ENCODE measurements around the gene LGR4.

The LGR4 gene

DNA sequence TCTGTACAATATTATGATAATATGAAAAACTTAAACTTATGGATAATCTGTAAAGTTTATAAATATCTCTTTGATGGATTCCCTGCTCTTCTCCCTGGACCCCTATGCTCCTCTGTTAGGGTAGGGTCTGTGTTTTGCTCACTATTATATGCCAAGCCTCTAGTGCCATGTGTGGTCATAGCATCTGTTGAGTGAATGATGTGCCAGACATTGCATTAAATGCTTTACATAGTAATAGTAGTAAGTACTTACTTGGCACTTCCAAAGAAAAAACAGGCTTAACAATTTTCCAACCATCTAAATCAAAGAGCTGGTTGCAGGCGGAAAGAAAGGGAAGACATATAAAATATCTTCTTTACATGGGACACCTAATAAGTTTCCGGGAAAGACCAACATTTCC is 46.8 kb downstream of the LGR4 start:
- no peak overlapping the region for H3K27ac ChIP-seq
- TF ChIP-seq ZFX (IDR thresholded peaks at IDR 0.05; ENCODE audit: borderline replicate concordance) (no peak), CTCF (IDR thresholded peaks at IDR 0.05) (no peak)

GRCh38 chr11:27423125-27423524 is 49.5 kb downstream of the LGR4 start:
- H3K27ac ChIP-seq = no peak overlapping the region
- TF ChIP-seq CTCF (IDR thresholded peaks at IDR 0.05) = no peak
- TF ChIP-seq ZFX (IDR thresholded peaks at IDR 0.05; ENCODE audit: borderline replicate concordance) = no peak

DNA sequence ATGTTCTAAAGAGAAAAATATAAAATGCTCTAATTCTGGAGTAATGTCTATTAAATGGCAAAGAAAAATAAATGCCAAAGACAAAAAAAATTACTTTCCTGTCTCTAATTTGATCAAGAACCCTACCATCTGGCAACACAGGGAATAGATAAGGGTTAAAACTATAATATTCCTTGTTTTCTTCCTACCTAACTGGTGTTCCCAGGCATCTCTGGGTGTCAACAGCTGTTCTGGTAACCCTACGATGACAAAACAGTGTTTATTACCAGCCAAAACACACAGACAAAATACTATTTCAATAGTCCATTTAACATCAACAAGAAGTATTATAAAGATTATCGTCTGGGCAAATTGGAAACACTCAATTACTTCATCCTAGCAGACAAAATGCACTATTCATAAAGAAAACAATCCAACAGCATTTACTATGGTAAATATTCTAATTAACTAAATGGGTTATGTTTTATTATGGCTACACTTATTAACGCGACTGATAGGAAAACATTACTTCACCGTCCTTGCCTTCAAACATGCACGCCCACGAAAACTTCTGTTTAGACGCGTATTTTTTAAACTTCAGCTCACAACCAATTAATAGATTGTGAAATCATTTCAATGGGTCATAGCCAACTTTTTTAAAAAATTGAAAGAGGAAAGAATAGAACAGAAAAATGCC is 50.6 kb downstream of the LGR4 start:
- H3K27ac ChIP-seq = no peak overlapping the region
- TF ChIP-seq ZFX (IDR thresholded peaks at IDR 0.05; ENCODE audit: borderline replicate concordance) = no peak
- TF ChIP-seq CTCF (IDR thresholded peaks at IDR 0.05) = no peak

DNA sequence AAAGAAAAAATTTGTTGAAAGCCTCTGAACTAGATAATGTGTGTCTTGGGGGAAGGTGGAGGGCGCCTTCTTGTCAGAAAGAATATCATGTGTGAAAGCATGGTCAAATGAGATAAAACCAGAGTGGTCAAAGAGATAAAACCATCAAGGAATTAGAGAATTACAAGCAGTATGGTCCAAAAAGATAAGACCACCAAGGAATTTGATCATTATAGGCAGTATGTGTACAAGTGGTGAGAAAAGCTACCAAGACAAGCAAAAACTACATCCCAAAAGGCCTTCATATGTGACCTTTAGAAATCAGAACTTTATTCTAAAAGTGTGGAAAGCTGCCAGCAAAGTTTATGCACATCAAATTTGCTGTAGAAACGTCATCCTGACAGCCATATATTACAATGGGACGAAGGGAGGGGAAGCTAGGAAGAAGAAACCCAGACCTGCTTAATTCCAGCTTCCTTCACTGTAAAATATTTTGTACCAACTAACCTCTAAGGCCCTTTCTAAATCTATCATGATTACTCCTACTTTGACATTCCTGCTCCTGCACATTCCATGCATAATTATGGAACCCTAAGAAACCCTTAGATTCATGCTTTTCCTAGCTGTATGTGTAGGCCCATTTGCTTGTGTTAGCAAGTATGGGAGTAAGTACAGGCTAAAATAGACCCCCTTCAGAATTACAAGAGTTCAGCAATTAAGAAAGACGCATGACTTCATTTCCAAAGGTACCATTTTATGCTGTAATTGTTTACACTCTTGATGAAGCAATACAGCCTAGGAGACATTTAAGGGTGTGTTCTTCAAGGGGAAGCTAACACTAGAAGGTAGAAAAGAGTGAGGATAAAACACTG is 51.6 kb downstream of the LGR4 start:
- TF ChIP-seq CTCF (IDR thresholded peaks at IDR 0.05) (no peak), ZFX (IDR thresholded peaks at IDR 0.05; ENCODE audit: borderline replicate concordance) (no peak)
- no peak overlapping the region for H3K27ac ChIP-seq

DNA sequence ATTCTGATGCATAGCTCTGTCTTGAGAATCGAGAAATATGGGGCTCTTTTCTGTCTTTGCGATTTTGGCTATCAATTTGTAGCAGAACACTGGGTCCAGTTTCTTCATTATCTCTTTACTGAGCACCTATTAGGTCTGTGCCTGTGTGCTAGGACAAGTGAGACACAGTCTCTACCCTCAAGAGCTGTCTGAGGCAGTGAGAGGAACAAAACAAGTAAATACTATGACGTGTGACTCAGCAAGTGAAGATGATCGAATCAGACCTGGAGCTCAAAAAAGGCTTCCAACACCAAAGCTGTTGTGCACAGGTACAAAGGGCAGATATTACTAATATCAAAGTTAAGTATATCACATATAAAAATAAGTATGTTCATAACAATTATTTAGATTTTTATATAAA is 52.4 kb downstream of the LGR4 start:
- TF ChIP-seq ZFX (IDR thresholded peaks at IDR 0.05; ENCODE audit: borderline replicate concordance) (no peak), CTCF (IDR thresholded peaks at IDR 0.05) (no peak)
- no peak overlapping the region for H3K27ac ChIP-seq

DNA sequence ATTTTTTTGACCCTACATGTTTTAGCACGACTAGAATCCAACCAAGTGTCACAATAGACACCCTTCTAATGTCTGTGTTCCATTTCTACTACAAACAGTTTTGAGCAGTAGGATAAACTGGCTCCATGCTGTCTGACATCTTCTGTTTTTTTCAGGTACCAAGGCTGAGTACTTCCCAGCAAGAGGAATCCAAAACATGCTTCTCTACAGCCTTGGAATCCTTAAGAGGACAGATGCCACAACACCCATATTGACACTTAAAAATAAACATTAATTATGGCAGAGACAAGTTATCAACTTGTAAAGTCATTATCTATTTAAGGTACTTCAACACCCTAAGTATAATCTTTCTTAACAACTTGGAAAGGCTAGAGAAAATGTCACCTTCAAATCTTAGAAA is 54.2 kb downstream of the LGR4 start:
- H3K27ac ChIP-seq = no peak overlapping the region
- TF ChIP-seq ZFX (IDR thresholded peaks at IDR 0.05; ENCODE audit: borderline replicate concordance) (no peak), CTCF (IDR thresholded peaks at IDR 0.05) (no peak)

- H3K27ac ChIP-seq = no peak overlapping the region
- TF ChIP-seq CTCF (IDR thresholded peaks at IDR 0.05) = no peak
- TF ChIP-seq ZFX (IDR thresholded peaks at IDR 0.05; ENCODE audit: borderline replicate concordance) = no peak
Observed at GRCh38 chr11:27416568-27417176, 55.9 kb downstream of the LGR4 start.

Measured in 22Rv1 (cell line).